Activated CD4-positive, alpha-beta memory T cell treated with anti-CD3 and anti-CD28 coated beads for 36 hours (primary cell): ENCODE measurements around the gene DLG3. TPM values are rescaled to one million over a fixed set of nuclear protein-coding genes. Genes with fewer than 3 reads are reported as not detected.
A peak's percentile ranks its signal among the peaks of the same experiment; 100 is the strongest.
"Not testable (repeated sequence)": the region's sequence is repeated elsewhere in the genome, so short reads cannot be mapped to it uniquely, and the experiment has no call there.

Source experiments
- CTCF ChIA-PET: fragments of 350-600 bp; sonication (Branson Sonifier 250); formaldehyde crosslinking; loops from one replicate; lab custom pipeline; 2021; ENCODE audit warnings: antibody characterized with exemption, inconsistent platforms; lab: Charles Lee
- POLR2A ChIA-PET: fragments of 350-600 bp; sonication (Branson Sonifier 250); formaldehyde crosslinking; loops from one replicate; lab custom pipeline; 2021; ENCODE audit warnings: antibody characterized with exemption; lab: Charles Lee
- DNase-seq: peaks from one replicate; pipeline ENCODE4 v3.0.0-alpha.2; 2020
- H3K27ac Mint-ChIP-seq: one replicate; pipeline ENCODE4 v1.8.0; 2021; ENCODE audit warnings: mixed read lengths
- H3K27me3 Mint-ChIP-seq: one replicate; pipeline ENCODE4 v1.8.0; 2021; ENCODE audit warnings: mixed read lengths
- H3K36me3 Mint-ChIP-seq: one replicate; pipeline ENCODE4 v1.8.0; 2021; ENCODE audit warnings: mixed read lengths
- H3K4me1 Mint-ChIP-seq: one replicate; pipeline ENCODE4 v1.8.0; 2021; ENCODE audit warnings: low read depth, mixed read lengths
- H3K4me3 Mint-ChIP-seq: one replicate; pipeline ENCODE4 v1.8.0; 2021; ENCODE audit warnings: mild to moderate bottlenecking, mixed read lengths
- H3K9me3 Mint-ChIP-seq: one replicate; pipeline ENCODE4 v1.8.0; 2021; ENCODE audit warnings: mixed read lengths
- intact Hi-C: fragments of 100-400 bp; cut with micrococcal nuclease; formaldehyde crosslinking; loops from one replicate; pipeline ENCODE4 v1.15.1; 2023
- total RNA-seq, 2 experiments: library from RNA; stranded (reverse); gene quantifications; one replicate each; pipeline ENCODE4 v1.2.3, GENCODE V29; 2021

The DLG3 gene
- total RNA-seq: 10 to 100 TPM; 25.4 to 25.5 TPM

DNA sequence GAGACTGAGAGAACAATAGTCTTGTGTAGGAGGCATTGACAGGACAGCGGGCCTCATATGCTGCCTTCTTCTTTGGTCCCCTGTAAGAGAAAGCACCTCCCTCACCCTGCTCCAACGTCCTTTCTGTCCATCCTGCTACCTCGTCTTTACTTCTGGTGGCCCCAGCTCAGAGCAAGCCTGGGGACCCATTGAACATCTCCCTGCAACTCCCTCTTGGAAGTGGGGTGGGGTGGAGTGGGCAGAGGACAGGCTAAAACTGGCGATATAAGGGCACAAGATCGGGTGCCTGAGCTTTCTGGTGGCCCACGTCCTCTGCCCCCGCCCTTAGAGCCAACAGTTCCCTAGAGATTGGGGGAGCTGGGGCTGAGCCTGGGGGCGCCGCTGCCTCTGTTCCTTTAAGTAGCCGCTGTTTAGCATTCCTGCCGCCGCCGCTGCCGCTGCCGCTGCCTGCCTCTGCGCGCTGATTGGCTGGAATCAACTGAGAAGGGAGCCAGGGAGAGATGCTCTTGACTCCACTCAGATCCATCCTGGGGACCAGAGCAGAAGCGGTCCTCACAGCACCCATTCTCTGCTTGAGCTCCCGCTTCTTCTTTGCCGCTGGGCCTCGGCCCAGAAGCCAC, at the start of gene DLG3:
Gene DLG3, plus strand, starts transcription at position 510 of the 620 bp plus-strand sequence. CDS start 367 bp downstream, outside the sequence.
- peak; percentile 38 for DNase-seq
- intact Hi-C loops: no loop called here
- peaks cover 11% of the 10 kb centered on the region for H3K27me3 Mint-ChIP-seq
- CTCF ChIA-PET: interaction anchor here (1.2 kb wide), 1 partner anchor 220 kb away, joined by 3 read pairs; no protein-coding TSS in a partner anchor
- no peaks in the 10 kb centered on the region for H3K36me3 Mint-ChIP-seq
- H3K9me3 Mint-ChIP-seq: no peaks in the 10 kb centered on the region
- POLR2A ChIA-PET: interaction anchor here (0.7 kb wide), 1 partner anchor 10 kb away, joined by 3 read pairs; no protein-coding TSS in a partner anchor
- H3K27ac Mint-ChIP-seq: no peak within 1 kb of the TSS
- no peaks in the 10 kb centered on the region for H3K4me1 Mint-ChIP-seq
- H3K4me3 Mint-ChIP-seq: peak within 1 kb of the TSS; percentile 48

DNA sequence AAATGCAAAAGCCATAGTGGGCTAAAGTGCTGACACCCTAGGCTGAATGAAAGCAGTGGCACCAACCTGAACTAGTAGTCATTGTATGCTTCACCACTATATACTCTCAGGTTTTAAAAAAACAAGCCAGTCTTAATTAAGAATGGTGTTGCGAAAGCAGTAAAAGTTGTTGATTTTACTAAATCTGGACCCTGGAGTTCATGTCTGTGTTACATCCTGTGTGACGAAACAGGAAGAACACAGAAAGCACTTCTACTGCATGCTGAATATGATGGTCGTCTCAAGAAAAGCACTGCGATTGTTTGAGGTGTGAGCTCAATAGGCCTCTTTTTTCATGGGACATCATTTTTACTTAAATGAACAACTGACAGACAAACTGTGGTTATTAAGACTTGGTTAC, 45.7 kb upstream of the DLG3 start:
- Mint-ChIP-seq H3K27me3 (no peaks in the 10 kb centered on the region), H3K9me3 (no peaks in the 10 kb centered on the region), H3K4me3 (no peak overlapping the region), H3K27ac (peak overlapping the region; percentile 51), H3K4me1 (peaks cover 6% of the 10 kb centered on the region), H3K36me3 (peaks cover 5% of the 10 kb centered on the region)
- ChIA-PET CTCF (no interaction called here), POLR2A (no interaction called here)
- intact Hi-C loops: no loop called here
- no peak for DNase-seq

DNA sequence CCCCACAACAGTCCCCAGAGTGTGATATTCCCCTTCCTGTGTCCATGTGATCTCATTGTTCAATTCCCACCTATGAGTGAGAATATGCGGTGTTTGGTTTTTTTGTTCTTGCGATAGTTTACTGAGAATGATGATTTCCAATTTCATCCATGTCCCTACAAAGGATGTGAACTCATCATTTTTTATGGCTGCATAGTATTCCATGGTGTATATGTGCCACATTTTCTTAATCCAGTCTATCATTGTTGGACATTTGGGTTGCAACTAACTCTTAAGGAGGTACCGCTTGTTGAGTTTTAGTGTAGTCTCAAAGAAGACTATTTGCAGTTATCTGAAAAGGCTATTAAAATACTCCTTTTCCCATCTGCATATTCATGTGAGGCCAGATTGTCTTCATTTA, 44.5 kb upstream of the DLG3 start:
- H3K4me3 Mint-ChIP-seq, H3K36me3 Mint-ChIP-seq, H3K9me3 Mint-ChIP-seq, POLR2A ChIA-PET, H3K27me3 Mint-ChIP-seq, H3K4me1 Mint-ChIP-seq, DNase-seq, intact Hi-C loops, CTCF ChIA-PET, H3K27ac Mint-ChIP-seq: not testable (repeated sequence)

DNA sequence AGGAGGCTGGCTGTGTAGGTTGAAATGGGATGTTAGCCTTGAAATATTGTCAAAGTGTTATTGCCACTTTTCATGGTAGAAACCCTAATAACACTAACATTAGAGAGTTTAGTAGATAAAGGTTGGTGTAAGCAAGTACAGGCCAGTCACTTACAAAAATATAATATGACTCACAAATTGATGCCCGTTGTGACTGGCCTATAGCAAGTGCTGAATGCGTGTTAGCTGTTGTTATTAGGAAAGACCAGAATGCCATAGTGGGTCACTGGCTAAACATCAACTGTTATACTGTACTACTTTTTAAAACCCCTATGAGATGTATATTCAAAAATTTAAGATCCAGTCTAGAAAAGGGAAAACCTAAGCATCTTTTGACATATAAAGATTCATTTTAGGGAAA, 41.9 kb upstream of the DLG3 start:
- peaks cover 6% of the 10 kb centered on the region for H3K4me1 Mint-ChIP-seq
- POLR2A ChIA-PET: no interaction called here
- CTCF ChIA-PET: no interaction called here

DNA sequence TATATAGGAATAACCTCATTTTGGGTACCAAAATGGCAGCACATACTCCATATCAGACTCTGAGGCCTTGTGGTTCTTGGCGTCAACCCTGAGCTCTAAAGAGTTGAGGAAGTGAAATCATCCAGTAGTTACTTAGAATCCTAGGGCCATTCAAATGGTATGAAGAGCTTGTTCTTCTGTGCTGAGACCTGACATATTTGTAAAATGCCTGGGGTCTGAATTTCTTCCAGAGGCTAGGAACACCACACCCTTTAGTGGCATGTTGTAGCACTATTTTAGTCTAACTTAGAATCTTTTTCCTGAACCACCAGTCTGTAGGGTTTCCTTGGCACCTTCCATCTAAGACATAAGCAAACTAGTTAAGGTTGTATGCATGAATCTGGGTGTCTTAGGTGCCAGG, 39.6 kb upstream of the DLG3 start:
- Mint-ChIP-seq H3K4me1 (no peaks in the 10 kb centered on the region), H3K9me3 (no peaks in the 10 kb centered on the region), H3K4me3 (no peak overlapping the region), H3K27me3 (no peaks in the 10 kb centered on the region), H3K36me3 (peaks cover 10% of the 10 kb centered on the region), H3K27ac (no peak overlapping the region)
- DNase-seq: no peak
- intact Hi-C loops: no loop called here
- CTCF ChIA-PET: no interaction called here
- POLR2A ChIA-PET: no interaction called here

More for the DNA sequence above, 41.9 kb upstream of the DLG3 start:
- intact Hi-C loops: no loop called here
- Mint-ChIP-seq H3K4me3 (no peak overlapping the region), H3K27me3 (no peaks in the 10 kb centered on the region), H3K27ac (no peak overlapping the region), H3K9me3 (no peaks in the 10 kb centered on the region), H3K36me3 (peaks cover 6% of the 10 kb centered on the region)
- DNase-seq: no peak

DNA sequence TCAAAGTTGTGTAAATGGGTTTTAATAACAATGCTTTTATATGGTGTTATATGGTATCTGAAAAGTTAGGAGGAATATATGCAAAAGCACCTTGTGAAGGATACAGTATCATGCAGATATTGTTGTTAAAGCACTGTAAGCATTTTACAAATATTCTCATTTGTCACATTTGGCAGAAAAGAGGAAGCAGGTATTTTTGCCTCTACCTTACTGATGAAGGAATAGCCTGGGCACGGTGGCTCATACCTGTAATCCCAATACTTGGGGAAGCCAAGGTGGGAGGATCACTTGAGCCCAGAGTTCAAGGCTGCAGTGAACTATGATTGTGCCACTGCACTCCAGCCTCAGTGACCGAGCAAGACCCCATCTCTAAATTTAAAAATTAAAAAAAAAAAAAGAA, 33.7 kb upstream of the DLG3 start:
- H3K27ac Mint-ChIP-seq: no peak overlapping the region
- ChIA-PET POLR2A (no interaction called here), CTCF (no interaction called here)
- no peak overlapping the region for H3K4me3 Mint-ChIP-seq
- H3K4me1 Mint-ChIP-seq: no peaks in the 10 kb centered on the region
- no peaks in the 10 kb centered on the region for H3K9me3 Mint-ChIP-seq
- DNase-seq: no peak
- no peaks in the 10 kb centered on the region for H3K27me3 Mint-ChIP-seq
- intact Hi-C loops: no loop called here
- peaks cover 8% of the 10 kb centered on the region for H3K36me3 Mint-ChIP-seq

DNA sequence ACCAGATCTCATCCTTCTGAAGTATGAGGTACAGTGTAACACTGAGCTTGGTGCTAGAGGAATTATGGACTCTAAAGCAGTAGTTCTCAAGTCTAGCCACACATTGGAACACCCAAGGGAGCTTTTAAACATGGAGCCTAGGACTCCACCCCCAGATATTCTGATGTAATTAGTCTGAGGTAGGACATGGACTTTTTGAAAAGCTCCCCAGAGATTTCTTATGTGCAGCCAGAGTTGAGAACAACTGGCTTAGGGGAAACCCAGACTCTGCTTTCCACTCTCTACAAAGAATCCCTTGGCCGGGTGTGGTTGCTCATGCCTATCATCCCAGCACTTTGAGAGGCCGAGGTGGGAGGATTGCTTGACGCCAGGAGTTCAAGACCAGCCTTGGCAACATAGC, 33.2 kb upstream of the DLG3 start:
- Mint-ChIP-seq H3K36me3 (peaks cover 4% of the 10 kb centered on the region), H3K27me3 (no peaks in the 10 kb centered on the region), H3K9me3 (no peaks in the 10 kb centered on the region), H3K27ac (no peak overlapping the region), H3K4me1 (no peaks in the 10 kb centered on the region), H3K4me3 (no peak overlapping the region)
- DNase-seq: no peak
- intact Hi-C loops: no loop called here
- POLR2A ChIA-PET: no interaction called here
- CTCF ChIA-PET: no interaction called here

DNA sequence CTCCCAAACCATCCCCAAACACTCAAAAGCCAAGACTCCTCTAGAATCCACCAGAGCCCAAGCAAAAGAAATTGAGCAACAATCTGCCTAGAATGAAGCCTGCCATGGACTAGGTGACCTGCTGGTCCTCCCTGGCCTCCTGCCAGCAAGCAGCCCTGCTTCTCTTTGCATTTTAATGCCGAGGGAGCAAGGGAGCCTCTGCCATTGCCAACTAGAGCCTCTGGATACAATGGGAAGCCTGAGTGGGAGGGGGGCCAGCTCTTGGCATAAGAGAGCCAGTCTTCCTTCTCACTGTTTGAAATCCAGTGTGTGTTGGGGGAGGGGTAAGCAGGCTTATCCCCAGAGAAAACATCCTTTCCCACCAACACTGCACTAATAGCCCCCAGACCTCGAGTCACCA, 23.0 kb upstream of the DLG3 start:
- H3K9me3 Mint-ChIP-seq: no peaks in the 10 kb centered on the region
- H3K4me1 Mint-ChIP-seq: no peaks in the 10 kb centered on the region
- ChIA-PET CTCF (no interaction called here), POLR2A (no interaction called here)
- DNase-seq: no peak
- intact Hi-C loops: no loop called here
- no peaks in the 10 kb centered on the region for H3K27me3 Mint-ChIP-seq
- H3K4me3 Mint-ChIP-seq: no peak overlapping the region
- no peak overlapping the region for H3K27ac Mint-ChIP-seq
- no peaks in the 10 kb centered on the region for H3K36me3 Mint-ChIP-seq

DNA sequence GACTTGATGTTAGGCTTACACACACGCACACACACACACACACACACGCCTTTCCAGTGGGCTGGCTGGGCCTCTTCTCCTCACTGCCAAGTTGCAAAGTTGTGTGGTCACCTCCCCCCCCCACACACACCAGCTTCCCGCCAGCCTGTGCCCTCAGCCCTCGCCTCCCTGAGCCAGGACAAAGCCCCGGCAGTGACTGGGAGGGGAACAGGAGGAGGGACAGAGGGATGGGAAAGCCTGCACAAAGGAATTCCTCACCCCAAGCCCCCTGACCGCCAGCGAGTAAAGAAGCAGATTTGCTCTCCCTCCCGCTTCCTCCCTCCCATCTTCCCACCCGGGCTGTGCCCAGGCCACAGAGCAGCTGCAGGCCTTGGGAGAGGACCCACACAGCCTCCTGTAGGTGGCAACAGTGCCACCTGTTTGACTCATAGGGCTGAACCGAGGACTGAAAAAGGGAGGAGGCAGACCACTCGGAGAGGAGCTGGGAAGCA, 21.7 kb upstream of the DLG3 start, which contains the start of gene GDPD2:
Gene GDPD2, plus strand, starts transcription at position 464 of the 491 bp plus-strand sequence. CDS start 1,671 bp downstream, outside the sequence.
- no peaks in the 10 kb centered on the region for H3K27me3 Mint-ChIP-seq
- no peak for DNase-seq
- H3K9me3 Mint-ChIP-seq: no peaks in the 10 kb centered on the region
- no peaks in the 10 kb centered on the region for H3K36me3 Mint-ChIP-seq
- no peaks in the 10 kb centered on the region for H3K4me1 Mint-ChIP-seq
- no peak within 1 kb of the TSS for H3K4me3 Mint-ChIP-seq
- intact Hi-C loops: no loop called here
- H3K27ac Mint-ChIP-seq: no peak within 1 kb of the TSS
- ChIA-PET CTCF (interaction anchor here (0.8 to 3.2 kb wide), 2 partner anchors 9 to 10 kb away, joined by 3 to 11 read pairs; no protein-coding TSS in a partner anchor), POLR2A (no interaction called here)

DNA sequence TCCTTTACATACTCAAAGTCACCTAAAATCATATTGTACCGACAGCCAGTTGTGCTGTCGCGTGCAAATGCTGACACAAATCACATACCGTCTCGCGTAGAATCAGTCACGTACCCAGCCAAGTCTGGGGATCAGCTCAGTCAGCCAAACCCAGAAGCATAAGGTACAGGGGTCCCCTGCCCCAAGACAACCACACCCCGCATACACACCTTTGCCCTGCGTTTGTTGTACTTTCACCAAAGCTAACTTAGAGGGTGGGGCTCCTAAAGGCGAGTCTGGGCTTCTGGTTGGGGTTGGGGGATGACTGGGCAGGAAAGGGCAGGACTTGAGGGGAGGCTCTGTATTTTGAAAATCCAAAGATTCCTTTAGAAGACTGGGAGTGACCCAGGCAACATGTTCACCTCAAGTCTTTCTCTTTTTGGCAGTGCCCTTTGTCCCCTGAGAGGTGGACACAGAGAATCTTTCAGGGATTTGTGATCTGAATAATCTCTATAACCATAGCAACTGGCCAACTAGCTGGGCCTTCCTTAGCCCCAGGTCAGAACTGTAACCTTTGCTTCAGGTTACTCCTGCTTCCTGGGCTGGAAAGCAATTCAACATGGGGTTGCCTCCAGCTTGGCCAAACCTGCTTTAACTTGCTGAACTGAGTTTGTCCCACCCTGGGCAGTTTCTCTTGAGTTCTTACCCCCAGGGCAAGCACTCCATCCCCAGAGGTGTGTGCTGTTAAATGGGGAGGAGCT, 20.5 kb upstream of the DLG3 start:
- no peak overlapping the region for H3K4me3 Mint-ChIP-seq
- no peaks in the 10 kb centered on the region for H3K36me3 Mint-ChIP-seq
- no peak overlapping the region for H3K27ac Mint-ChIP-seq
- no peaks in the 10 kb centered on the region for H3K27me3 Mint-ChIP-seq
- H3K4me1 Mint-ChIP-seq: no peaks in the 10 kb centered on the region
- no peak for DNase-seq
- ChIA-PET CTCF (interaction anchor here (3.2 kb wide), 1 partner anchor 9 kb away, joined by 11 read pairs; no protein-coding TSS in a partner anchor), POLR2A (no interaction called here)
- H3K9me3 Mint-ChIP-seq: no peaks in the 10 kb centered on the region
- intact Hi-C loops: no loop called here

DNA sequence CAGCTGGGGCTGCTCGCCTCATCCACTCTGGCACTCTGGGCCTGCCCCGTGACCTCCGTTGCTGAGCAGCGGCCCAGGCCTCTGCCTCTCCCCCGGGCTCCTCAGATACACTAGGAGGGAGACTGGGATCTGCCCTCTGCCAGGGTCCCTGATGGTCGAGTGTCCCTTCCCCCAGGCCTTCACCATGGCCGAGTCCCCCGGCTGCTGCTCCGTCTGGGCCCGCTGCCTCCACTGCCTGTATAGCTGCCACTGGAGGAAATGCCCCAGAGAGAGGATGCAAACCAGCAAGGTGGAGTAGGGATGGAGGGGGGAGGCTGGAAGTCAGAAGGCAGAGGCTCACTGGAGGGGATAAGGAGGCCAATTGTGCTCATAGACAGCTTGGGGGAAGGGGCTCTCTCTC, 19.8 kb upstream of the DLG3 start:
- ChIA-PET CTCF (interaction anchor here (3.2 kb wide), 1 partner anchor 9 kb away, joined by 11 read pairs; no protein-coding TSS in a partner anchor), POLR2A (no interaction called here)
- Mint-ChIP-seq H3K4me1 (no peaks in the 10 kb centered on the region), H3K9me3 (no peaks in the 10 kb centered on the region), H3K27ac (no peak overlapping the region), H3K4me3 (no peak overlapping the region), H3K27me3 (no peaks in the 10 kb centered on the region), H3K36me3 (no peaks in the 10 kb centered on the region)
- intact Hi-C loops: no loop called here
- no peak for DNase-seq
